ENCODE results near the gene NPY4R2. TPM values are rescaled to one million over a fixed set of nuclear protein-coding genes. Genes with fewer than 3 reads are reported as not detected.
"Not testable (repeated sequence)": the region's sequence is repeated elsewhere in the genome, so short reads cannot be mapped to it uniquely, and the experiment has no call there.

Gene NPY4R2
- total and polyA plus RNA-seq, 8 donors, result 0.16 TPM; not detected in 7

DNA sequence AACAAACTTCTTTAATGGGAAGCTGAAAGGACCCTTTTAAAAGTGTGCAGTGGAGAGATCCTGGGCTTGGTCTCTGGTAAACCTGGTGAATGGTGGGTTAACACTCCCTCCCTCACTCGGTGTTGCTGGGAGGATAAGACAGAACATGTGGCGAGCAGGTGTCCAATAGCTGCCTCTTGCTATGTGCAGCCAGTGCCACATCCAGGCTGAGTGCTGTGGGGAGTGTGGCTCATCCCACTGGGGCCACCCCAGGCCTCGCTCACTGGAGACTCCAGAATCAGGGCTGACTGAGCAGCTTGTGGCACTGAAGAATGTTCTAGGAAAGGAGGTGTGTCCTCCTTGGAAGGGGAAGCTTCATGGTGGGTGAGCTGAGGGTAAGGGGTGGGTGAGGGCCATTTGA, 51.6 kb downstream of the NPY4R2 start:
- intact Hi-C loops (cut with DNase I); FAIRE-seq; H3K9me3 ChIP-seq; H3K27me3 ChIP-seq; H3K36me3 ChIP-seq; ATAC-seq; H3K27ac ChIP-seq; H3K4me3 ChIP-seq; H3K4me1 ChIP-seq; DNase-seq: not testable (repeated sequence)
- WGBS, 2 donors, result 72 to 85% methylated on average over 3 of the region's 3 CpGs

DNA sequence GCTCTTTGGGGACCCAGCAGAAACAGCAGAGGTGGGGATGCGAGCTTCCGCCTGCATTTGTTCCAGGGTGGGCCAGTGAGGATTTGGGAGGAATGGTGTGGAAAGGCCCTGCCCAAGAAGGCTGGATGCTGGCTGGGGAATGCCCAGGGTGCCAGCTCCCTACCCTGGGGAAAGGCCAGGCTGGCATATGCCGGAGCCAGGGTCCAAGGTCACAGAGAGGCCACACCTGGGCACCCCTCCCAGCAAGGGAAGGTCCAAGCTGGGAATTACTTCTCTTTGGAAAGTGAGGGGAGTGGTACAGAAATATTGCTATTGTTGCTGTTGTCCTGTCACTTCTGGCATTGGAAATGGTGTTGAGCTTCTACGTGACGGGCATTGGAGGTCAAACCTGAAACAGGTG, 53.1 kb downstream of the NPY4R2 start:
- intact Hi-C loops (cut with DNase I); H3K4me3 ChIP-seq; H3K36me3 ChIP-seq; H3K9me3 ChIP-seq; H3K4me1 ChIP-seq; H3K27me3 ChIP-seq; H3K27ac ChIP-seq; DNase-seq; FAIRE-seq: not testable (repeated sequence)
- no CpG with 5 or more reads among the region's 5 CpGs for WGBS, 2 donors
- peak in 1 of 4 donors; percentile 64 for ATAC-seq

DNA sequence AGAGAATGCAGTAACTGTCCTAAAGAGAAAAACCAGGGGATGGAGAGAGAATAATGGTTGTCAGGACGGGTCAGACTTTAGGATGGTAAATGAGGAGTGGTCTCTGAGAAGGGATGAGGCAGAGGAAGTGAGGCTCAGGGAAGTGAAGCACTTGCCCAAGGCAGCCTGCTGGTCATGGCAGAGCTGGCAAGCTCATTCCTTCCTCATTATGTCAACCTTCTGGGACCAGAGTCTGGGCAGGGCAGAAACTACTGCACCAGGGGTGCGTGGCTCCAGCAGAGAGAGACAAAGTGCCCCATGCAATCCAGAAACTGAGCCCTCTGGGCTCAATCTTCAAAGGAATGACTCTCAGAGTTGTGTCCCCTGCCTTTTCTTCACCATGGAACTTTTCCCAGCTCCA, 53.6 kb downstream of the NPY4R2 start:
- H3K4me1 ChIP-seq; FAIRE-seq; H3K27me3 ChIP-seq; H3K9me3 ChIP-seq; DNase-seq; H3K4me3 ChIP-seq; intact Hi-C loops (cut with DNase I); H3K27ac ChIP-seq; ATAC-seq; H3K36me3 ChIP-seq: not testable (repeated sequence)
- 100% methylated on average over 1 of the region's 2 CpGs; no CpG with 5 or more reads in 1 of the 2 donors for WGBS, 2 donors

Other genes with a start within 250 kb of the NPY4R2 start
- gene SYT15B, start 155.1 kb upstream of the NPY4R2 start, total RNA-seq, result 10 to 100 TPM in 1 of 6 donors, 1 to 10 TPM in 5; 1.7 to 10.3 (median 3.9) TPM
- 1 to 10 TPM; 1.3 to 2.3 TPM for gene SYT15B, start 155.1 kb upstream of the NPY4R2 start, polyA plus RNA-seq
- gene FAM25C, start 81.1 kb downstream of the NPY4R2 start, total RNA-seq, result not detected
- gene FAM25C, start 81.1 kb downstream of the NPY4R2 start, polyA plus RNA-seq, result not detected

Data from pancreas (tissue), 10 donors.